Gastrocnemius medialis (tissue), 4 donors: ENCODE data around the gene SMIM38.

ENCODE experiments used
- CTCF ChIP-seq, 5 experiments: fragments of 450-650 bp in 3 of 5; fragments of 200-600 bp in 2 of 5; sonication (generic) in 2 of 5; IDR thresholded peaks in 4 of 5; conservative IDR thresholded peaks in 1 of 5; 1 replicate in 4 of 5; 2 replicates in 1 of 5; pipeline ENCODE4 v1.5.1; 2016 to 2019; ENCODE audit warnings: antibody characterized with exemption in 5 of 5, mild to moderate bottlenecking in 3 of 5, moderate library complexity in 3 of 5
- POLR2A ChIP-seq, 2 donors: fragments of 450-650 bp; IDR thresholded peaks; one replicate each; pipeline ENCODE4 v1.6.1; 2017; ENCODE audit warnings: antibody characterized with exemption in 2 of 2, mild to moderate bottlenecking in 2 of 2, moderate library complexity in 2 of 2

GRCh38 chr11:69201066-69201365 lies 45.3 kb downstream of the SMIM38 start:
- TF ChIP-seq POLR2A (IDR thresholded peaks at IDR 0.05): no peak
- no peak for TF ChIP-seq CTCF (IDR thresholded peaks at IDR 0.05 in 4 of 5, conservative IDR thresholded peaks at IDR 0.05 in 1 of 5)
